A549 (cell line): ENCODE results near the gene RAB21. TPM values are rescaled to one million over a fixed set of nuclear protein-coding genes. Genes with fewer than 3 reads are reported as not detected.
A peak's percentile ranks its signal among the peaks of the same experiment; 100 is the strongest.

Experiments used
- ATAC-seq, 2 experiments: fragments of 200-7000 bp in 1 of 2; fragments of >200 bp in 1 of 2; cut with Nextera tagmentation in 1 of 2; cut with Tn5 transposase in 1 of 2; 3 replicates each; pipeline versions ENCODE4 v1.8.0 to v1.9.1; 2018 to 2020; ENCODE audit warnings: mild to moderate bottlenecking in 1 of 2, moderate library complexity in 1 of 2
- CTCF ChIA-PET: fragments of 300-600 bp; sonication (Branson Sonifier 250); formaldehyde crosslinking; extraction: SDS; loops from one replicate; lab custom pipeline; 2021; ENCODE audit warnings: antibody characterized with exemption, inconsistent platforms; lab: Yijun Ruan, JAX
- POLR2A ChIA-PET: fragments of 350-600 bp; formaldehyde crosslinking; extraction: SDS; loops from one replicate; lab custom pipeline; 2021; ENCODE audit warnings: antibody characterized with exemption, inconsistent platforms; lab: Yijun Ruan, JAX
- DNase-seq, 2 experiments: peaks; one replicate each; pipeline versions ENCODE4 v3.0.0 to v3.0.0-alpha.2; 2011 to 2016; ENCODE audit warnings: low read depth in 1 of 2, low spot score in 1 of 2
- FAIRE-seq: peaks from 2 replicates; lab custom pipeline; 2011; peaks lifted over from hg19 to GRCh38; lab: Jason Lieb, UNC
- H3K27ac ChIP-seq, 2 experiments: fragments of >200 bp; sonication (Bioruptor Twin); formaldehyde crosslinking; 3 replicates each; pipeline ENCODE4 v1.5.1; 2016 to 2017
- H3K4me1 ChIP-seq: fragments of >200 bp; sonication (Bioruptor Twin); formaldehyde crosslinking; 3 replicates; pipeline ENCODE4 v1.6.1; 2016
- H3K4me2 ChIP-seq: fragments of >200 bp; sonication (Bioruptor Twin); formaldehyde crosslinking; 3 replicates; pipeline ENCODE4 v1.6.1; 2016
- H3K4me3 ChIP-seq: fragments of >200 bp; sonication (Bioruptor Twin); formaldehyde crosslinking; 3 replicates; pipeline ENCODE4 v1.5.1; 2016
- H3K9me3 ChIP-seq: fragments of >200 bp; sonication (Bioruptor Twin); formaldehyde crosslinking; 3 replicates; pipeline ENCODE4 v1.6.1; 2016
- CBX2 ChIP-seq: fragments of 200-600 bp; sonication (generic); IDR thresholded peaks from 2 replicates; pipeline ENCODE4 v1.6.1; 2016; ENCODE audit warnings: low read depth, mild to moderate bottlenecking, borderline replicate concordance
- CEBPB ChIP-seq, 2 experiments: fragments of >200 bp in 1 of 2; sonication (Bioruptor Twin) in 1 of 2; formaldehyde crosslinking in 1 of 2; IDR thresholded peaks; 2 replicates each; pipeline ENCODE4 v1.6.1; 2012 to 2016
- CHD4 ChIP-seq: fragments of 200-600 bp; sonication (generic); IDR thresholded peaks from 2 replicates; pipeline ENCODE4 v1.6.1; 2016; ENCODE audit warnings: antibody characterized with exemption, mild to moderate bottlenecking, borderline replicate concordance
- EHF ChIP-seq: fragments of 250-450 bp; sonication (Bioruptor Pico); IDR thresholded peaks from 2 replicates; pipeline ENCODE4 v1.5.0; 2020; ENCODE audit warnings: mild to moderate bottlenecking
- FOSL2 ChIP-seq, 2 experiments: fragments of 450-650 bp in 1 of 2; fragments of >200 bp in 1 of 2; sonication (Bioruptor Twin) in 1 of 2; formaldehyde crosslinking; IDR thresholded peaks; 2 replicates each; pipeline versions ENCODE4 v1.5.0 to v1.6.1; 2016 to 2020; ENCODE audit warnings: mild to moderate bottlenecking in 1 of 2, moderate library complexity in 1 of 2
- HDAC2 ChIP-seq: fragments of 200-600 bp; sonication (generic); IDR thresholded peaks from 2 replicates; pipeline ENCODE4 v1.6.1; 2016
- HEYL ChIP-seq: fragments of 250-450 bp; sonication (Bioruptor Pico); IDR thresholded peaks from 2 replicates; pipeline ENCODE4 v1.8.0; 2021; ENCODE audit warnings: mild to moderate bottlenecking, moderate library complexity
- JUN ChIP-seq, 2 experiments: fragments of >200 bp; sonication (Bioruptor Twin); formaldehyde crosslinking; IDR thresholded peaks; 2 replicates in 1 of 2; 3 replicates in 1 of 2; pipeline ENCODE4 v1.6.1; 2016 to 2017
- JUNB ChIP-seq: fragments of >200 bp; sonication (Bioruptor Twin); formaldehyde crosslinking; IDR thresholded peaks from 2 replicates; pipeline ENCODE4 v1.6.1; 2016
- MYC ChIP-seq: IDR thresholded peaks from 2 replicates; pipeline ENCODE4 v1.6.1; 2012; ENCODE audit warnings: mild to moderate bottlenecking, inconsistent platforms, low read length, improper control_type of control experiment, borderline replicate concordance
- NR3C1 ChIP-seq: fragments of >200 bp; sonication (Bioruptor Twin); formaldehyde crosslinking; IDR thresholded peaks from 3 replicates; pipeline ENCODE4 v1.6.1; 2017
- POLR2A ChIP-seq: IDR thresholded peaks from 2 replicates; pipeline ENCODE4 v1.6.1; 2012; ENCODE audit warnings: mild to moderate bottlenecking, low read length
- TFCP2L1 ChIP-seq: fragments of 250-450 bp; sonication (Bioruptor Pico); IDR thresholded peaks from 2 replicates; pipeline ENCODE4 v1.5.0; 2021; ENCODE audit warnings: mild to moderate bottlenecking
- TP53 ChIP-seq: fragments of 250-450 bp; sonication (Bioruptor Pico); IDR thresholded peaks from 2 replicates; pipeline ENCODE4 v1.5.0; 2021; ENCODE audit warnings: mild to moderate bottlenecking, moderate library complexity
- ZNF302 ChIP-seq: fragments of 250-450 bp; sonication (Bioruptor Pico); IDR thresholded peaks from 2 replicates; pipeline ENCODE4 v1.9.0; 2021; ENCODE audit warnings: inconsistent platforms, mild to moderate bottlenecking, moderate library complexity
- WGBS: methylation state at CpG from one replicate; pipeline ENCODE4 v1.1.6; 2017; ENCODE audit errors: missing lambda C conversion rate; 5-methylcytosine and 5-hydroxymethylcytosine counted together
- polyA plus RNA-seq, 4 experiments: library from polyadenylated mRNA; depleted of rRNA in 3 of 4; stranded (reverse); fragments of >200 nt; fragmentation: RNase III in 1 of 4; extraction: RNeasy Plus Mini Kit Qiagen cat#74134 plus additional on column Dnase treatment in 1 of 4; gene quantifications; 2 replicates in 3 of 4; 3 replicates in 1 of 4; pipeline ENCODE4 v1.2.3, GENCODE V29; 2011 to 2017
- TF ChIP-seq, protein P1 (sequence below): IDR thresholded peaks from 2 replicates; pipeline ENCODE4 v1.6.1; 2012
- TF ChIP-seq, protein P2 (sequence below): fragments of 450-650 bp; IDR thresholded peaks from 2 replicates; pipeline ENCODE4 v1.6.1; 2014; ENCODE audit warnings: antibody characterized with exemption
- TF ChIP-seq, protein P3 (sequence below): IDR thresholded peaks from 2 replicates; pipeline ENCODE4 v1.6.1; 2012; ENCODE audit warnings: low read depth, borderline replicate concordance
- TF ChIP-seq, protein P4 (sequence below): fragments of 250-450 bp; sonication (Bioruptor Pico); IDR thresholded peaks from 2 replicates; pipeline ENCODE4 v1.5.0; 2020; ENCODE audit warnings: low read depth, mild to moderate bottlenecking, moderate library complexity
- TF ChIP-seq, protein P5 (sequence below): fragments of 250-450 bp; sonication (Bioruptor Pico); IDR thresholded peaks from 2 replicates; pipeline ENCODE4 v1.5.0; 2021; ENCODE audit warnings: mild to moderate bottlenecking, moderate library complexity, borderline replicate concordance
- TF ChIP-seq, protein P6 (sequence below): fragments of >200 bp; sonication (Bioruptor Twin); formaldehyde crosslinking; IDR thresholded peaks from 3 replicates; pipeline ENCODE4 v1.6.1; 2016
- TF ChIP-seq, protein P7 (sequence below): fragments of >200 bp; sonication (Bioruptor Twin); formaldehyde crosslinking; IDR thresholded peaks from 3 replicates; pipeline ENCODE4 v1.5.1; 2016

Gene RAB21
- polyA plus RNA-seq, 2 of the 4 experiments (the other 2 are of a cell fraction), result 33.1 to 33.3 TPM

DNA sequence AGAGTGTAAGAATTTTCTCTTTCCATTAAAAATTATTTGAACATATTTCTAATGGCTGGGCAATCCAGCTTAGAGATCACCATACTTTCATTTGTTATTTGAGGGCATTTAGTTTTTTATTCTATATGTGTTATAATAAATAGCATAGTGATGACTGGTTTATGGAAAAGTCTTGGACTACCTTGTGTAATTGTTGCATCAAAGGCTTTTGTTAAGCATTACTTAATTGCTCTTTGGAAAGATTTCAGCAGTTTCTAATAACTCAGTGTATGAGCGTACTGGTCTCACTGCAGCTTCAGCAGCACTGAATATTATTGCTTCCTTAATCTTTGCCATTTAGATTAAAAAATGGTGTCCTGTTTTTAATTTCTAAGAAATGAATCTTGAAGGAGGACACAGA is 46.0 kb upstream of the RAB21 start:
- ChIA-PET POLR2A (interaction anchor here (1.3 kb wide), 1 partner anchor 23 kb away, joined by 6 read pairs; the partner anchor contains the start of gene TMEM19), CTCF (interaction anchor here (1.0 to 2.3 kb wide), 4 partner anchors 15 to 38 kb away, joined by 3 to 11 read pairs (median 4); partner anchors contain the start of gene TMEM19)
- DNase-seq (no peak), ATAC-seq (no peak), FAIRE-seq (no peak)
- Histone ChIP-seq H3K4me2 (no peak overlapping the region), H3K4me3 (no peak overlapping the region), H3K27ac (no peak overlapping the region), H3K4me1 (peaks cover 15% of the 10 kb centered on the region), H3K9me3 (peaks cover 6% of the 10 kb centered on the region)
- WGBS, result 94% methylated on average over 1 of the region's 1 CpG
- TF ChIP-seq JUNB, result no peak
- TF ChIP-seq ZNF302, result no peak

DNA sequence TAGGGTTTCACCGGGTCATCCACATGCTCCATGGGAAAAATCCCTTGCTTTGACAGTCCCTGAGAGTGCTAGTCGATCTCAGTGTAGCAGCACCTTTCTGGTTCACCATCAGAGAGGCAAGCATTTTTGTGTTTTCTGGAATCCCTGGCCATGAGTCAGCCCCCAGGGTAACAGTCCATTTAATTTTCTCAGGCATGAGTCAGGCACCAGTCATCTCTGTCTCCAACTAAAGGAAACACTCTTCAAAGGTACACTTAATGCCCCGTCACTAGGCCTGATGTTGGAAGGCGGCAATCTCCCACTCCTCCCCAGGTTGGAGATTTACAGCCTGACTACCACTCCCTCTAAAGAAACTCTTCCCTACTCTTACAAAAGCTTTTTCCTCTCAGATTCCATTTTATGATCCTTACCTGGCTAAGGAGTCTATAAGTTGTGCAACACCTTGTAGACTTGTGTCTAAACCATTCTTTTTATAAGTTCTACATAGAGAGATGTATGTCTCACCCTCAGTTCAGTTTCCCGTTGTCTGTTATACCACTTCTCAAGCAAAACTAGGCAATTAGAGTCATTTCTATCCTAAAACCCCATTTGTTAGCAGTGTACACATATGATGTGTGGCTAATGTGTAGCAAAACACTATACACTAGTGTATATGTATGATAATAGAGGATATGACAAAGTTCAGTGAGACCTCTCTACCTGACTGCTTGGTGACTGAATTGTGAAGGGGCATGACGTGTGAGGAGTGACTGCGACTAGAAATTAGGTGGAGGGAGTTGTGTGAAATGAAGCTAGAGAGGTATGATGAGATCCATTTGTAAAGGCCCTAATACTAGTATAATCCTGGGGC is 44.2 kb upstream of the RAB21 start:
- ChIA-PET POLR2A (no interaction called here), CTCF (interaction anchor here (1.0 to 2.6 kb wide), 3 partner anchors 9 to 70 kb away, joined by 4 to 8 read pairs (median 5); partner anchors contain the start of gene TMEM19)
- Histone ChIP-seq H3K4me2 (peak overlapping the region; percentile 61), H3K9me3 (peaks cover 13% of the 10 kb centered on the region), H3K4me1 (peaks cover 15% of the 10 kb centered on the region), H3K4me3 (no peak overlapping the region), H3K27ac (peak overlapping the region; percentile 47 to 66; a peak in 4 of 6 replicates)
- FAIRE-seq (no peak), ATAC-seq (peak; percentile 98), DNase-seq (peak; percentile 52 to 69)
- WGBS, result 34% methylated on average over 7 of the region's 7 CpGs
- TF ChIP-seq JUNB (peak; percentile 73), FOSL2 (IDR thresholded peaks at IDR 0.05) (peak; percentile 80), FOSL2 (CRISPR knock-in tag; IDR thresholded peaks at IDR 0.05) (peak; percentile 80), HDAC2 (no peak), EHF (CRISPR knock-in tag) (no peak), CBX2 (no peak), HEYL (CRISPR knock-in tag) (no peak), ZNF302 (no peak), CEBPB (IDR thresholded peaks at IDR 0.05) (peak; percentile 30 to 71; a peak in 3 of 4 replicates), MYC (no peak), CHD4 (no peak), POLR2A (no peak), JUN (IDR thresholded peaks at IDR 0.05) (no peak), NR3C1 (no peak), TP53 (CRISPR knock-in tag) (no peak), TFCP2L1 (CRISPR knock-in tag) (no peak)
- TF ChIP-seq, protein P1, sequence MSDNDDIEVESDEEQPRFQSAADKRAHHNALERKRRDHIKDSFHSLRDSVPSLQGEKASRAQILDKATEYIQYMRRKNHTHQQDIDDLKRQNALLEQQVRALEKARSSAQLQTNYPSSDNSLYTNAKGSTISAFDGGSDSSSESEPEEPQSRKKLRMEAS, result peak; percentile 61
- TF ChIP-seq, protein P2, sequence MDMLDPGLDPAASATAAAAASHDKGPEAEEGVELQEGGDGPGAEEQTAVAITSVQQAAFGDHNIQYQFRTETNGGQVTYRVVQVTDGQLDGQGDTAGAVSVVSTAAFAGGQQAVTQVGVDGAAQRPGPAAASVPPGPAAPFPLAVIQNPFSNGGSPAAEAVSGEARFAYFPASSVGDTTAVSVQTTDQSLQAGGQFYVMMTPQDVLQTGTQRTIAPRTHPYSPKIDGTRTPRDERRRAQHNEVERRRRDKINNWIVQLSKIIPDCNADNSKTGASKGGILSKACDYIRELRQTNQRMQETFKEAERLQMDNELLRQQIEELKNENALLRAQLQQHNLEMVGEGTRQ, result no peak
- TF ChIP-seq, protein P3, sequence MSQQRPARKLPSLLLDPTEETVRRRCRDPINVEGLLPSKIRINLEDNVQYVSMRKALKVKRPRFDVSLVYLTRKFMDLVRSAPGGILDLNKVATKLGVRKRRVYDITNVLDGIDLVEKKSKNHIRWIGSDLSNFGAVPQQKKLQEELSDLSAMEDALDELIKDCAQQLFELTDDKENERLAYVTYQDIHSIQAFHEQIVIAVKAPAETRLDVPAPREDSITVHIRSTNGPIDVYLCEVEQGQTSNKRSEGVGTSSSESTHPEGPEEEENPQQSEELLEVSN, result peak; percentile 61; the same call in 1 of the 2 replicates
- TF ChIP-seq, protein P4, sequence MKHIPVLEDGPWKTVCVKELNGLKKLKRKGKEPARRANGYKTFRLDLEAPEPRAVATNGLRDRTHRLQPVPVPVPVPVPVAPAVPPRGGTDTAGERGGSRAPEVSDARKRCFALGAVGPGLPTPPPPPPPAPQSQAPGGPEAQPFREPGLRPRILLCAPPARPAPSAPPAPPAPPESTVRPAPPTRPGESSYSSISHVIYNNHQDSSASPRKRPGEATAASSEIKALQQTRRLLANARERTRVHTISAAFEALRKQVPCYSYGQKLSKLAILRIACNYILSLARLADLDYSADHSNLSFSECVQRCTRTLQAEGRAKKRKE (CRISPR knock-in tag), result no peak
- TF ChIP-seq, protein P5, sequence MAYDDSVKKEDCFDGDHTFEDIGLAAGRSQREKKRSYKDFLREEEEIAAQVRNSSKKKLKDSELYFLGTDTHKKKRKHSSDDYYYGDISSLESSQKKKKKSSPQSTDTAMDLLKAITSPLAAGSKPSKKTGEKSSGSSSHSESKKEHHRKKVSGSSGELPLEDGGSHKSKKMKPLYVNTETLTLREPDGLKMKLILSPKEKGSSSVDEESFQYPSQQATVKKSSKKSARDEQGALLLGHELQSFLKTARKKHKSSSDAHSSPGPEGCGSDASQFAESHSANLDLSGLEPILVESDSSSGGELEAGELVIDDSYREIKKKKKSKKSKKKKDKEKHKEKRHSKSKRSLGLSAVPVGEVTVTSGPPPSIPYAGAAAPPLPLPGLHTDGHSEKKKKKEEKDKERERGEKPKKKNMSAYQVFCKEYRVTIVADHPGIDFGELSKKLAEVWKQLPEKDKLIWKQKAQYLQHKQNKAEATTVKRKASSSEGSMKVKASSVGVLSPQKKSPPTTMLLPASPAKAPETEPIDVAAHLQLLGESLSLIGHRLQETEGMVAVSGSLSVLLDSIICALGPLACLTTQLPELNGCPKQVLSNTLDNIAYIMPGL (CRISPR knock-in tag), result no peak
- TF ChIP-seq, protein P6, sequence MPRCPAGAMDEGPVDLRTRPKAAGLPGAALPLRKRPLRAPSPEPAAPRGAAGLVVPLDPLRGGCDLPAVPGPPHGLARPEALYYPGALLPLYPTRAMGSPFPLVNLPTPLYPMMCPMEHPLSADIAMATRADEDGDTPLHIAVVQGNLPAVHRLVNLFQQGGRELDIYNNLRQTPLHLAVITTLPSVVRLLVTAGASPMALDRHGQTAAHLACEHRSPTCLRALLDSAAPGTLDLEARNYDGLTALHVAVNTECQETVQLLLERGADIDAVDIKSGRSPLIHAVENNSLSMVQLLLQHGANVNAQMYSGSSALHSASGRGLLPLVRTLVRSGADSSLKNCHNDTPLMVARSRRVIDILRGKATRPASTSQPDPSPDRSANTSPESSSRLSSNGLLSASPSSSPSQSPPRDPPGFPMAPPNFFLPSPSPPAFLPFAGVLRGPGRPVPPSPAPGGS, result no peak
- TF ChIP-seq, protein P7, sequence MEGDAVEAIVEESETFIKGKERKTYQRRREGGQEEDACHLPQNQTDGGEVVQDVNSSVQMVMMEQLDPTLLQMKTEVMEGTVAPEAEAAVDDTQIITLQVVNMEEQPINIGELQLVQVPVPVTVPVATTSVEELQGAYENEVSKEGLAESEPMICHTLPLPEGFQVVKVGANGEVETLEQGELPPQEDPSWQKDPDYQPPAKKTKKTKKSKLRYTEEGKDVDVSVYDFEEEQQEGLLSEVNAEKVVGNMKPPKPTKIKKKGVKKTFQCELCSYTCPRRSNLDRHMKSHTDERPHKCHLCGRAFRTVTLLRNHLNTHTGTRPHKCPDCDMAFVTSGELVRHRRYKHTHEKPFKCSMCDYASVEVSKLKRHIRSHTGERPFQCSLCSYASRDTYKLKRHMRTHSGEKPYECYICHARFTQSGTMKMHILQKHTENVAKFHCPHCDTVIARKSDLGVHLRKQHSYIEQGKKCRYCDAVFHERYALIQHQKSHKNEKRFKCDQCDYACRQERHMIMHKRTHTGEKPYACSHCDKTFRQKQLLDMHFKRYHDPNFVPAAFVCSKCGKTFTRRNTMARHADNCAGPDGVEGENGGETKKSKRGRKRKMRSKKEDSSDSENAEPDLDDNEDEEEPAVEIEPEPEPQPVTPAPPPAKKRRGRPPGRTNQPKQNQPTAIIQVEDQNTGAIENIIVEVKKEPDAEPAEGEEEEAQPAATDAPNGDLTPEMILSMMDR, result no peak
